Right cardiac atrium (tissue), 5 donors: ENCODE measurements around the gene AMOTL1. TPM values are rescaled to one million over a fixed set of nuclear protein-coding genes. Genes with fewer than 3 reads are reported as not detected.
A peak's percentile ranks its signal among the peaks of the same experiment; 100 is the strongest.

Source experiments
- ATAC-seq, 2 donors: fragments of 200-7000 bp; cut with Tn5 transposase; one replicate each; pipeline versions ENCODE4 v1.8.0 to v1.9.1; 2020; ENCODE audit warnings: moderate library complexity in 2 of 2, mild to moderate bottlenecking in 1 of 2
- DNase-seq, 3 donors: peaks; one replicate each; pipeline ENCODE4 v3.0.0-alpha.2; 2020
- H3K27ac ChIP-seq: one replicate; pipeline ENCODE4 v1.5.1; 2013; ENCODE audit warnings: mild to moderate bottlenecking, low read length, control low read depth, moderate library complexity
- H3K27me3 ChIP-seq: one replicate; pipeline ENCODE4 v1.6.1; 2013; ENCODE audit not compliant: control insufficient read depth, insufficient read depth
- H3K4me1 ChIP-seq: one replicate; pipeline ENCODE4 v1.6.1; 2013; ENCODE audit warnings: low read length; ENCODE audit not compliant: control insufficient read depth, insufficient read depth
- H3K4me3 ChIP-seq: one replicate; pipeline ENCODE4 v1.5.1; 2013; ENCODE audit warnings: low read length, control low read depth
- H3K9me3 ChIP-seq: one replicate; pipeline ENCODE4 v1.6.1; 2013; ENCODE audit warnings: low read length; ENCODE audit not compliant: control insufficient read depth
- WGBS: extraction: QIAGEN DNeasy Blood & Tissue Kit; methylation state at CpG from one replicate; pipeline ENCODE4 v1.1.7; 2013; 5-methylcytosine and 5-hydroxymethylcytosine counted together
- intact Hi-C, 4 donors: fragments of 100-400 bp; cut with DNase I; formaldehyde crosslinking; loops; one replicate each; pipeline versions ENCODE4 v1.11.0 to v1.14.0; 2022 to 2023
- polyA plus RNA-seq: library from polyadenylated mRNA; stranded (reverse); fragments of 200-250 nt; gene quantifications from one replicate; pipeline ENCODE4 v1.2.3, GENCODE V29; 2013
- total RNA-seq, 4 donors: library from RNA; stranded (reverse); fragmentation: NEBNext Ultra II Directional; extraction: Animal tissue kit (Norgen Biotek cat#: 25700); gene quantifications; one replicate each; pipeline ENCODE4 v1.2.1, GENCODE V29; 2021
- donor health status: healthy with polysubstance abuse.
- donor health status: DM: no; HTN: yes; CAD: no.
- donor health status: DM: no; HTN: no; CAD: no.
- donor health status: DM: no; HTN: yes; CAD: no; lungs with severe emphysema.
- donor health status: DM: yes; HTN: yes; CAD: no.

The AMOTL1 gene
- total and polyA plus RNA-seq, 5 donors: 15.2 to 84.1 (median 54.5) TPM

DNA sequence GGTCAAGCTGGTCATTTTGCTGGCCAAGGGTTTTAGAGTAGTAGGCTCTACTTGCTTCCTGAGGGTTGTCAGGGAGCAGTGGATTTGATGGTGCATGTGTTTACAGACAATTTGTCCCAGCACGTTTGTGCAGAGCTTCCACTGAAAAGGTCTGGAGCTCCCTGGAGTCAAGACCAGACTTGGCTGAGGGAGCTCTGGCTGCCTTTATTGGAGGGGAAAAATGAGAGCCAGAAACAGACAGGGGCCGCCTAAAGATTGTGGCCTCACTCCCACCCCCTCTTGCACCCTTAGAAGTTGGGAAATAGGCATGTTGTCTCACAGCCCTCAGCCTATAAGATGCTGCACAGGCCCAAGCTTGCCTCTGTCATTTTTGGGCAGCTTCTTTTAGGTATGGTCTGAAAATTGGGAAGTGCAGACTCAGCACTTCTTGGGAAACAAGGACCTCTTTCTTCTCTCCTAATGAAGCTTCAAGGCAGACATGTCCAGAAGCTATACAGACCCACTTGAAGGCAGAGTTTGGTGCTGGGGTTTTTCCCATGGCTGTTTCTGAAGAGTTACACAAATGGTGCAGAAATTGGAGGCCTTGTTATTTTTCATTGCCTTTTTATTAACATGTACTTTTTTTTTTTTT, 55.1 kb downstream of the AMOTL1 start:
- ATAC-seq: peak; percentile 54 to 58
- peaks cover 11% of the 10 kb centered on the region for H3K4me1 ChIP-seq

DNA sequence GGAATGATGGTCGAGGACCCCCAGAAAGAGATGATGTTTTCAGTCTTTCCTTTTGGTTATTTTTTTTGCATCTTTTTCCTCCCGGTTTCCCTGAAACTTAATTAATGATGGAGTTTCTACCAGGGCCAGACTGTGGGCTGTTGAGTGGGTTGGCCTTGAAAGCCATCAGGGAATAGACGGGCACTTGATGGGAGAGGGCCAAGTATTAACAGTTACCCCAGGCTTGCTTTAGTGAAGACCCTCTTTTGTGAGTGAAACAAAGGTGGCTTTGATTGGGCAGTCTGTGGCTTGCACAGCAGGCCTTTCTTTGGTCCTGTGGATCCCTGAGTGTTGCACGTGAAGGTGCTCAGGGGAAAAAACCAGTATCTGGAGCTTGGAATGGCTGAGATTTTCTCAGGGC, 56.9 kb downstream of the AMOTL1 start:
- WGBS: 83% methylated on average over 4 of the region's 4 CpGs
- H3K27ac ChIP-seq: peak overlapping the region; percentile 23
- ATAC-seq (no peak), DNase-seq (no peak)
- no peaks in the 10 kb centered on the region for H3K27me3 ChIP-seq
- H3K4me3 ChIP-seq: no peak overlapping the region
- H3K4me1 ChIP-seq: peaks cover 11% of the 10 kb centered on the region
- intact Hi-C loops: no loop called here
- H3K9me3 ChIP-seq: no peaks in the 10 kb centered on the region

More for the DNA sequence above, 55.1 kb downstream of the AMOTL1 start:
- H3K4me3 ChIP-seq: no peak overlapping the region
- intact Hi-C loops: no loop called here
- DNase-seq: peak in 1 of 3 donors; percentile 28
- 56% methylated on average over 2 of the region's 2 CpGs for WGBS
- no peaks in the 10 kb centered on the region for H3K27me3 ChIP-seq
- peak overlapping the region; percentile 17 for H3K27ac ChIP-seq
- no peaks in the 10 kb centered on the region for H3K9me3 ChIP-seq

DNA sequence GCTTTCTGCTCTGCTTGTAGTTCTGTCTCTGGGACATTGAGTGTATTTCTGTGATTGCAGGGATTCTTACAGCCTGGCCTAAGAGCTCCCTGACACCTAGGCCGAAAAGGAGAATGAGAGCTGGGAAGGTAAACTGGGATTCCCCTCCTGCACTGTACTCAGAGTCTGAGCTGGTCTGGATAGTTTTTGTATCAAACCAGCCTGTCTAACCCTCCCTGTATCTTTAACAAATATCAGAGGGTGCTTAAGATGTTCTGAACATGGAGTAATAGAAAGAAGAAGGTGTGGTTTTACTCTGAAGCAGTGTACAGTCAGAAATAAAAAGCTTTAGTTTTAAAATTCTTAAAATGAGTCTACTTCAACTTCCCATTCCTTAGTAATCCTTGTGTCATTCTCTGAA, 57.3 kb downstream of the AMOTL1 start:
- Histone ChIP-seq H3K4me3 (no peak overlapping the region), H3K27me3 (no peaks in the 10 kb centered on the region), H3K4me1 (peaks cover 9% of the 10 kb centered on the region), H3K9me3 (no peaks in the 10 kb centered on the region), H3K27ac (peak overlapping the region; percentile 23)
- ATAC-seq: no peak
- no peak for DNase-seq
- intact Hi-C loops: no loop called here
- 67% methylated on average over 1 of the region's 1 CpG for WGBS

DNA sequence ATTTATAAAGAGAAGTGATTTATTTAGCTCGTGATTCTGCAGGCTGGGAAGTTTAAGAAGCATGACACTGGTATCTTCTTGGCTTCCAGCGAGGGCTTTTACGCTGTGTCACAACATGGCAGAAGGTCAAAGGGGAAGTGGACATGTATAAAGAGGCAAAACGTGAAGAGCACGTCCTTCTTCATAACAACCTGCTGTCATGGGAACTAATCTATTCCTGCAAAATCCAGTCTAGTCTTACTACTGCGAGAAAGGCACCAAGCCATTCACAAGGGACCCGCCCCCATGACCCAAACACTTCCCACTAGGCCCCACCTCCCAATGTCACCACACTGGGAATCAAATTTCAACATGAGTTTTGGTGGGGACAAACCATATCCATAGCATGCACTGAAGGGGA, 58.3 kb downstream of the AMOTL1 start:
- DNase-seq (peak in 1 of 3 donors; percentile 47), ATAC-seq (no peak)
- Histone ChIP-seq H3K27ac (no peak overlapping the region), H3K27me3 (no peaks in the 10 kb centered on the region), H3K4me3 (no peak overlapping the region), H3K4me1 (peaks cover 7% of the 10 kb centered on the region), H3K9me3 (no peaks in the 10 kb centered on the region)
- intact Hi-C loops: no loop called here
- 65% methylated on average over 7 of the region's 7 CpGs for WGBS

DNA sequence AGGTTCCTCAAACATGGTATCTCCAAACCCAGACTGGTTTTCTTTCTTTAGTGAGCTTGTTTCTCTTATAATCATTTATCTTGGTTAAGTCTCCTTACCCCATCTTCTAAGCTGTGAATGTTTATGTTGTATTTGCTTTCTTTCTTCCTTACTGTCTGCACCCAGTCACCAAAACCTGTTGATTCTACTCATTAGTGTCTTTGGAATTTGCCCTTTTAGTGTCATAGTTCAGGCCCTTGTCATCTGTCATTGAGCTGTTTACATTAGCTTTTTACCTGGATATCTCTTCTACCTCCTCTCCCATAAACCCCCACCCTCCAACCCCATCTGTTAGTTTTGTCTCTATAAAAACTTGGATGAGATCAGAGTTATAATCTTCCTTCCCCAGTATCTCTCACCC, 59.9 kb downstream of the AMOTL1 start:
- Histone ChIP-seq H3K9me3 (no peaks in the 10 kb centered on the region), H3K4me3 (no peak overlapping the region), H3K4me1 (peaks cover 5% of the 10 kb centered on the region), H3K27me3 (no peaks in the 10 kb centered on the region), H3K27ac (no peak overlapping the region)
- intact Hi-C loops: no loop called here
- DNase-seq (no peak), ATAC-seq (no peak)

DNA sequence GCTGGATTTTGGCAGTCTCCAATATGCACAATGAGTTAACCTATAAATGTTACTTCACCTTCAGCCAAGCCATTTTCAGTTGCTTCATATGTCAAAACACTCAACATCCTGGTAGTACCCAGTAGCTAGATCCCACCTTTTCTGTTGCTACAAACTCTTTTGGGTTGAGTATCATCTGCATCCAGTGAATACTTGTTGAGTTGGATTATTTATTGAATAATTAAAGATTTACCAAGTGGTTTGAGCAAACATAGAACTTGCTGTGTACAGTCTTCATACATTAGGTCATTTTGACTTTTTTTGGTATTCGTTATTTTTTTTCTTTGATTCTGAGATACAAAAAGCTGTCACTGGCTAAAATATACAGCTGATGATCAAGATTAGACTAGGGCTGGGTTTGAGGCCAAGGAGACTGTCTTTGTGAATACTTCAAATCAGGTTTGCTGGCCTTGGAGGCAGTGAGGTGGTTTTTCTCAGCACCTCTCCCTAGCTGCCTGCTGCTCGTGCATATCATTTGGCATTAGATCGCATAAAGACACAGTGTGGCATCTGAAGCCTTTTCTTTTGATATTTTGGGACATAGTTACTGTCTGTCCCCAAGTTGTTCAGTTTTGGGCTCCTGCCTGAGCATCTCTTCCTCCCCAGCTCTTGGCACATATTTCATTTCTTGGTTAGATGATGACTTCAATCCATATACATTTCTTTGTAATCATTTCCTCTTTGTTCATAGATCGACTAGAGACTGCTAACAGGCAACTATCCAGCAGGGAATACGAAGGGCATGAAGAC, 62.8 kb downstream of the AMOTL1 start:
- no peak overlapping the region for H3K27ac ChIP-seq
- H3K4me1 ChIP-seq: no peaks in the 10 kb centered on the region
- no peaks in the 10 kb centered on the region for H3K27me3 ChIP-seq
- H3K9me3 ChIP-seq: no peaks in the 10 kb centered on the region
- intact Hi-C loops: loop anchor here in 1 of 4 donors (10.0 kb wide), 1 partner anchor 56 kb away; no protein-coding TSS in a partner anchor
- WGBS: 56% methylated on average over 5 of the region's 5 CpGs
- DNase-seq (no peak), ATAC-seq (no peak)
- H3K4me3 ChIP-seq: no peak overlapping the region

DNA sequence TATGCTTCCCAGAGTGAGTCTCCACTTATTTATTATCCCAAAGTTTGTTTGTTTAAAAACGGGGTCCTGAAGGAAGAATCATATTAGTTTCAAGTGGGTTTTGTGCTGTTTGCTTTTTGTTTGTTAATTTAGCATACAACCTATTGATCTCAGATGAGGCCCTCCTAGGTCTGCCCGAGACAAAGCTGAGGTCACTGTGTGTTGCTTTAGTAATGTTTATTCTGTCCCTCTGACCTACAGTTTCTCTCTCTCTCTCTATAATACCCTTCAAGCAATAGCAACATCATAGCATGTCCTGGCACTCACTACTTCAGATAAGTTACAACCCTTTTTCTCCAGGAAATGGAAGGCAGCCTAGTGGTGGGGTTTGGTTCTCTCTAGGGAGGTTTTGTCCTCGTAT, 63.4 kb downstream of the AMOTL1 start:
- Histone ChIP-seq H3K4me3 (no peak overlapping the region), H3K27me3 (no peaks in the 10 kb centered on the region), H3K9me3 (no peaks in the 10 kb centered on the region), H3K4me1 (peaks cover 2% of the 10 kb centered on the region), H3K27ac (no peak overlapping the region)
- no peak for DNase-seq
- ATAC-seq: no peak
- 71% methylated on average over 3 of the region's 3 CpGs for WGBS
- intact Hi-C loops: loop anchor here in 1 of 4 donors (10.0 kb wide), 1 partner anchor 57 kb away; no protein-coding TSS in a partner anchor

DNA sequence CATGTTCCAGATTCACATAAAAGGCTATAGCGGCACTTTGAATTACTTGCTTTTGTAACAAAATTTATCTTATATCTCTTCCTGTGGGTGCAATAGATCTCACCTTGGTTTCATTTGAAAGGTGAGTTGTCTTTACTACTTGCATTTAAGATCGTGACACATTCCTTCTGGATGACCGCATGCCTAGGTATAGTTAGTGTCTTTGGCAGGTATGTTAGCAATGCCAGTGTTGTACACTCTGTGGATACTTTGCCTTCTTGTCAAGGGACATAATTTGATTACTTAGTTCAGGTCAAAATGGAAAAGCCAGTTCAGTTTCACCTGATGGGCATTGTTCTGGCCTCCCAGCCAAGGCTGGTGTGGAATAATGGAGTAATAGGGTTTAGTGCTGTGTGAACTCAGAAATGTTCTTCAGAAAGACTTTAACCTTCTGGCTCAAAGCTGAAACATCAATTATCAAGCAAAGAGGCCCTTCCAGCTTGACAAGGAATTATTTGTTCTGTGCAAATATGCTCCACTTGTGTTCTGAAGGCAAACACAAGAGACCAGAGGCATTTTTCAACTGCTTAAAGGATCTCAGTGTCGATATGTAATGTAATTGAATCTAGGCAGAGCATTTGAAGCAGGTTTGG, 64.6 kb downstream of the AMOTL1 start:
- 96% methylated on average over 4 of the region's 4 CpGs for WGBS
- H3K9me3 ChIP-seq: no peaks in the 10 kb centered on the region
- no peak for DNase-seq
- no peak overlapping the region for H3K4me3 ChIP-seq
- H3K27ac ChIP-seq: no peak overlapping the region
- H3K27me3 ChIP-seq: no peaks in the 10 kb centered on the region
- H3K4me1 ChIP-seq: peaks cover 2% of the 10 kb centered on the region
- intact Hi-C loops: loop anchor here in 1 of 4 donors (10.0 kb wide), 1 partner anchor 58 kb away; no protein-coding TSS in a partner anchor
- no peak for ATAC-seq

DNA sequence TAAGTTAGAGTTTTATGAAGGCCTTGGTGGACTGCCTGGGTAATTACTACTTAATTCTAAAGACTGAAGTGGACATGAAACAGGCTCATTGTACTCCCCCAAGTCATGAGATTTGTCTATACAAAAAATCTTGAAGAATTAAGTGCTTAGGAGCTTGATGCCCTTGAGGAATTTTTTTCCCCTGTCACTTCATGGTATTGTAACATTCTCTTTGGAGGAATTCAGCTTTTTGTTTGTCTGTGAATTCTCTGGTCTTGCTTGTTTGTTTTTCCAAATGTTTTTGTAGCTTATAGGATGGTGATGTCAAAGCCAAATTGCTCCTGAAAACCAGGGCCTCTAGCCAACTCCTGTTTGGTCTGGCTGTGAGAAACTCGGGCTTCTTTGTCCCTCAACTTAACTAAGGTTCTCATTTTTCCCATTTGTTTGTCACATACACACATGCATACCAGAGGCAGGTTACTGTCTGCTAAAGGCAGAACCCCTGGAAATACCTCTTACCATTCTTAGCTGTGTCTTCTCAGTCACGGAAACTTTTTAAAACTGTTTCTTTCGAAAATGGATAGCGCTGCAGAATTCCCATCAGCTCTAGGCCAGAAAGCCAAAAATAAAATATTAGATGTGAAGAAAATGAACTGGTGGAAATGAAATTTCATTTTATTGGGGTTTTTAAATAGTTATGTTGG, 66.9 kb downstream of the AMOTL1 start:
- Histone ChIP-seq H3K27ac (peak overlapping the region; percentile 26), H3K9me3 (no peaks in the 10 kb centered on the region), H3K4me3 (no peak overlapping the region), H3K27me3 (no peaks in the 10 kb centered on the region), H3K4me1 (peaks cover 7% of the 10 kb centered on the region)
- 56% methylated on average over 4 of the region's 4 CpGs for WGBS
- ATAC-seq: no peak
- intact Hi-C loops: loop anchor here in 2 of 4 donors (5.0 to 10.0 kb wide), 2 partner anchors 43 to 60 kb away; no protein-coding TSS in a partner anchor
- DNase-seq: no peak

DNA sequence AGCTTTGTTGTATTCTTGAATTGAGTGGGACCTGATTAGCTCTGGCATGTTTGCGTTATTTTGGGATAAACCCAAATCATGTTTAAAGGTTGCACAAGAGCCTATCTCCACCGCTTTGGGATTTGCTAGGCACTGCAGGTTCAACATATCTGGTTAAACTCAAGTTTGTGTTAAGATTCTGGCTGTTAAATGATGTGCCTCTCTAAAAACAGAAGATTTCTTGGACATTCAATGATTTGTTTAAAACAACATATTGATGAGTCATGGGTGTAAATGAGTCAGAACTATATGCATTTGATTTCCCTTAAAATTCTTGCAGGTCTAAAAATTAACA, 67.4 kb downstream of the AMOTL1 start:
- ATAC-seq: no peak
- H3K4me3 ChIP-seq: no peak overlapping the region
- no peak overlapping the region for H3K27ac ChIP-seq
- 59% methylated on average over 2 of the region's 2 CpGs for WGBS
- no peaks in the 10 kb centered on the region for H3K9me3 ChIP-seq
- intact Hi-C loops: loop anchor here in 2 of 4 donors (5.0 to 10.0 kb wide), 2 partner anchors 43 to 61 kb away; no protein-coding TSS in a partner anchor
- H3K27me3 ChIP-seq: no peaks in the 10 kb centered on the region
- peaks cover 7% of the 10 kb centered on the region for H3K4me1 ChIP-seq
- no peak for DNase-seq
